GM19438 (cell line): Measurements from ENCODE around the gene OXLD1.
"Not testable (repeated sequence)": the region's sequence is repeated elsewhere in the genome, so short reads cannot be mapped to it uniquely, and the experiment has no call there.

Experiments used
- ATAC-seq: cut with Tn5 transposase; IDR thresholded peaks from one replicate; pipeline ENCODE4 v1.9.1; 2021; ENCODE audit warnings: low read depth; ENCODE audit not compliant: unreplicated experiment

The OXLD1 gene

DNA sequence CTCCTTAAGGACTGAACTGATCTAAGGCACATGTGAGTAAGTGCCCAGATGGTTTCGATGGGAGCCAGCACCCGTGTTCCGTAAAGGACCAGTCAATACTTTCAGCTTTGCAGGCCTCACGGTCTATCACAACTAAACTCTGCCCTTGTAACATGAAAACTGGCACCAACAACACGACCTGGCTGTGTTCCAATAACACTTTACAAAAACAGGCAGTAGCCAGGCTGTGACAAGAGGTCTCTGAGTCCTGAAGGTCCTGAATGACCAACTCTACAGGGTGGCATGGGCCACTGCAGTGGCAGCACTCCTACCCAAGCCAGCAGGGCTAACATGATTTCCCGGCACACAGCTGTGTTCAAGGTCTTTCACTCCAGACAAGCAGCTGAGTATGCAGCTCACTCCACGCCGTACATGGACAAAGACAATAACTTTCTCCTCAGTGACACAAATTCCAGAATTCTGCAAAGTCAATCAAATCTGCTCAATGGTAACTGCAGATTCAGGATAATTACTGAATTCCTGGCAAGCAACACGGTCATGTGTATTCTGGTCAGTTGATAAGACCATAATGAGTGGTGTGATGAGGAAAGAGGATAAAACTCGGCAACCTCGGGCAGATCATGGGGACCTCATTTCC is 44.8 kb downstream of the OXLD1 start:
- no peak for ATAC-seq

DNA sequence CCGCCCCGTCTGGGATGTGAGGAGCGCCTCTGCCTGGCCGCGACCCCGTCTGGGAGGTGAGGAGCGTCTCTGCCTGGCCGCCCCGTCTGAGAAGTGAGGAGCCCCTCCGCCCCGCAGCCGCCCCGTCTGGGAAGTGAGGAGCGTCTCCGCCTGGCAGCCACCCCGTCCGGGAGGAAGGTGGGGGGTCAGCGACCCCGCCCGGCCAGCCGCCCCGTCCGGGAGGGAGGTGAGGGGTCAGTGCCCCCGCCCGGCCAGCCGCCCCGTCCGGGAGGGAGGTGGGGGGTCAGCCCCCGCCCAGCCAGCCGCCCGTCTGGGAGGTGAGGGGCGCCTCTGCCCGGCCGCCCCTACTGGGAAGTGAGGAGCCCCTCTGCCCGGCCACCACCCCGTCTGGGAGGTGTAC is 48.1 kb downstream of the OXLD1 start:
- not testable (repeated sequence) for ATAC-seq

DNA sequence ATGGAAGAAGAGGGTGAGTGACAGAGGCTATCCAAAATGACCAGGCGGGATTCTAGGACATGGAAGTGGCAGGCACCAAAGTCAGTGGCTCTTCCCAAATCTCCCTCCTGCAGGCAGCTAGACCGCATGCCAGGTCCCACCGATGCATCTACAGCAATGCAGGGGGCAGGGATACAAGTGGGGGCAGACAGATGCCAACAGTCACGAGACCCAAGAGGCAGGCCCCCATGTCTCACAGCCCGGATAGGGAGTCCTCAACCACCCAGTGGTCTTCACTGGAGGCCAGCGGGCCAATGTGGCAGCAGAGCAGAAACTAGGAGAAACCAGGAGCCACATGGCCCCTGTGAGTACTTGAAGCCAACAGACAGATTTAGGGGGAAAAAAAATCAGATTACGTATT is 49.5 kb downstream of the OXLD1 start:
- no peak for ATAC-seq

GRCh38 chr17:81615401-81615930 is 50.9 kb downstream of the OXLD1 start:
- no peak for ATAC-seq
